Measurements from ENCODE around the gene EIF2S2.
"Not testable (repeated sequence)": the region's sequence is repeated elsewhere in the genome, so short reads cannot be mapped to it uniquely, and the experiment has no call there.

Gene EIF2S2
- total RNA-seq, result 51.8 reads per million, percentile 69 among the genes with 10 or more reads in this experiment

GRCh38 chr20:34111702-34112599, at the start of gene EIF2S2:
Gene EIF2S2, minus strand, starts transcription at chr20:34112243. Its CDS starts 133 bp downstream, at chr20:34112110.
- peak; percentile 93 for DNase-seq

GRCh38 chr20:34157697-34158096, 45.7 kb upstream of the EIF2S2 start:
- DNase-seq, result not testable (repeated sequence)

- DNase-seq, result no peak
These were observed 43.8 kb upstream of the EIF2S2 start for GRCh38 chr20:34155836-34156235.

DNA sequence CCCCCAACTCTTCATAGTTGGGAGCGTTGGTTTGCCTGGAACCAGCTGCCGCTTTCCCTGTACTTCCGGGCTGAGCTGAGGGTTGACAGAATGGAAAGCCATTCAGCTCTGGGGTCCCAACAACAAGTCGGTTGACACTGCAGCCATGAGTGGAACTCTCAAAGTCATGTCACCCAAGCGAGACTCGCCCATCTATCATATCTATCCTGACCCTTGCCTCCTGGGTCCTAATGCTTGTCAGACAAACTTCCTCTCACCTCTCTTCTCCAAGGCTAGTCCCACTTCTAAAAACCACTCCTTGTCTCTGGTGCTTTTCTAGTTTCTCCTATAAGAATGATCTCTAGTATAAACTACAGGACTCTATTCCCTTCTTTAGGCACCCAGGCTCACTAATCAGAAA, 41.1 kb upstream of the EIF2S2 start:
- not testable (repeated sequence) for DNase-seq

- not testable (repeated sequence) for DNase-seq
These were observed 40.0 kb upstream of the EIF2S2 start for GRCh38 chr20:34152073-34152472.

DNA sequence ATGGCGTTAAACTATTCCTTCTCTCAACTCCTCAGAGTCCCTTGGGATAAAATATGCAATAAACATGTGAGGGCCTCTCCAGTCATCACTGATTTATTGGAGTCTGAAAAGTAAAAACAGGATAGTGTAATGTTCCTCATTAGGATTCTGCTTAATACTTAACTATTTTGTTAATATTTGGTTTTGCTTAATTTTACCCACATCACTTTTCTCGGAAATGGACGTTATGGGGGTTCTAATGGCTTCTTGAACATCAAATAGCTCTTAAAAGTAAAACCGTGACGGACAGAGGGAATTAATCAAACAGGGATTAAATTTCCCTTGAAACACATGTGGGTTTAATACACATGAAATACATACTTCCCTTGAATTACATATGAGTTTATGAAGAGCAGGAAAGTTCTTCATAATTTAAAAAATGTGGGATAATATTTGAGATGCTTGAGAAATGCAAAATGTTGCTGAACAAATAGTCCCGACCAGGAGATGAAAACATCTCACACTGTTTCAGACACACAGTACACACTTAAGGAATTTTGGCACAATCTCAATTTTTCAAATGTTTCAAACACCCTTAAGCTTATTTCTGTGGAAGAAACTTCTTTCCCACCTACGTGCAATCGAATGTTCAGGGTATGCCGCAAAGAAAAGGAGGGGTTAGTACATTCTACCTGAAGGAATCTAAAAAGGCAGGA, 38.4 kb upstream of the EIF2S2 start:
- DNase-seq, result no peak

- DNase-seq, result no peak
These were observed 33.3 kb upstream of the EIF2S2 start for GRCh38 chr20:34145280-34145819.

- no peak for DNase-seq
These were observed 31.9 kb upstream of the EIF2S2 start for GRCh38 chr20:34143951-34144350.

- DNase-seq, result no peak
These were observed 30.1 kb upstream of the EIF2S2 start for GRCh38 chr20:34142121-34142520.

GRCh38 chr20:34141293-34141692, 29.2 kb upstream of the EIF2S2 start:
- no peak for DNase-seq

GRCh38 chr20:34135525-34136275, 23.7 kb upstream of the EIF2S2 start:
- not testable (repeated sequence) for DNase-seq

- DNase-seq, result not testable (repeated sequence)
These were observed 21.4 kb upstream of the EIF2S2 start for GRCh38 chr20:34133365-34133860.

DNA sequence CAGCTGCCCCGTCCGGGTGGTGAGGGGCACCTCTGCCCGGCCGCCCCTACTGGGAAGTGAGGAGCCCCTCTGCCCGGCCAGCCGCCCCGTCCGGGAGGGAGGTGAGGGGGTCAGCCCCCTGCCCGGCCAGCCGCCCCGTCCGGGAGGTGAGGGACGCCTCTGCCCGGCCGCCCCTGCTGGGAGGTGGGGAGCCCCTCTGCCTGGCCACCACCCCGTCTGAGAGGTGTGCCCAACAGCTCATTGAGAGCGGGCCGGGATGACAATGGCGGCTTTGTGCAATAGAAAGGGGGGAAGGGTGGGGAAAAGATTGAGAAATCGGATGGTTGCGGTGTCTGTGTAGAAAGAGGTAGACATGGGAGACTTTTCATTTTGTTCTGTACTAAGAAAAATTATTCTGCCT, 20.9 kb upstream of the EIF2S2 start:
- not testable (repeated sequence) for DNase-seq

- DNase-seq, result not testable (repeated sequence)
These were observed 20.4 kb upstream of the EIF2S2 start for GRCh38 chr20:34132491-34132890.

DNA sequence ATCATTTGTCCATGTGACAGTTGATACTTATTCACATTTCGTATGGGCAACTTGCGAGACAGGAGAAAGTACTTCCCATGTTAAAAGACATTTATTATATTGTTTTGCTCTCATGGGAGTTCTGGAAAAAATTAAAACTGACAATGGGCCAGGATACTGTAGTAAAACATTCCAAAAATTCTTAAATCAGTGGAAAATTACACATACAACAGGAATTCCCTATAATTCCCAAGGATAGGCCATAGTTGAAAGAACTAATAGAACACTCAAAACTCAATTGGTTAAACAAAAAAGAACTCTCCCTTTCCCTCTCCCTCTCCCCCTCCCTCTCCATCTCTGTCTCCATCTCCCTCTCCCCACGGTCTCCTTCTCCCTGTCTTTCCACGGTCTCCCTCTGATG, 19.4 kb upstream of the EIF2S2 start:
- DNase-seq, result no peak

DNA sequence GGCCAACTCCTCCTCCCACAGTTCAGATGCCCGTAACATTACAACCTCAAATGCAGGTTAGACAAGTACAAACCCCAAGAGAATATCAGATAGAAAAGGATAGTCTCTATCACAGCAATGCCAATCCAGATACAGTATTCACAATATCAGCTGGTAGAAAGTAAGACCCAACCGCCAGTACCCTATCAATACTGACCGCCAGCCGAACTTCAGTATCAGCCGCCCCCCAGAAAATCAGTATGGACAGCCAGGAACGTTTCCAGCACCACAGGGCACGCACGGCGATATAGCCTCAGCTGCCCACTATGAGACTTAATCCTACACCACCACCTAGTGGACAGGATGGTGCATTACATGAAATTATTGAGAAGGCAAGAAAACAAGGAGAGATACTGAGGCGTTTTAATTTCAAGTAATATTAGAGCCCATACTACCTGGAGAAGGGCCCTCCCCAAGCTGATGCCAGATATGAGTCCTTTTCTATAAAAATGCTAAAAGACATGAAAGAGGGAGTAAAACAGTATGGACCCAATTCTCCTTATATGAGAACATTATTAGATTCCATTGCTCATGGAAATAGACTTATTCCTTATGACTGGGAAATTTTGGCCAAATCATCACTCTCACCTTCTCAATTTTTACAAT, 17.6 kb upstream of the EIF2S2 start:
- DNase-seq, result peak; percentile 47

DNA sequence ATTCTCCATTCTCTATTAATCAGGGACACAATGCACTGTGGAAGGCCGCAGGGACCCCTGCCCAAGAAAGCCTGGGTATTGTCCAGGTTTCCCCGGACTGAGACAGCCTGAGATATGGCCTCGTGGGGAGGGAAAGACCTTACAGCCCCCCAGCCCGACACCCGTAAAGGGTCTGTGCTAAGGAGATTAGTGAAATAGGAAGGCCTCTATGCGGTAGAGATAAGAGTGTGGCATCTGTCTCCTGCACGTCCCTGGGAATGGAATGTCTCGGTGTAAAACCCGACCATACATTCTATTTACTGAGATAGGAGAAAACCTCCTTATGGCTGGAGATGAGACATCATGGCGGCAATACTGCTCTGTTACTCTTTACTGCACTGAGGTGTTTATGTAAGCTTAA, 15.7 kb upstream of the EIF2S2 start:
- DNase-seq, result no peak

DNA sequence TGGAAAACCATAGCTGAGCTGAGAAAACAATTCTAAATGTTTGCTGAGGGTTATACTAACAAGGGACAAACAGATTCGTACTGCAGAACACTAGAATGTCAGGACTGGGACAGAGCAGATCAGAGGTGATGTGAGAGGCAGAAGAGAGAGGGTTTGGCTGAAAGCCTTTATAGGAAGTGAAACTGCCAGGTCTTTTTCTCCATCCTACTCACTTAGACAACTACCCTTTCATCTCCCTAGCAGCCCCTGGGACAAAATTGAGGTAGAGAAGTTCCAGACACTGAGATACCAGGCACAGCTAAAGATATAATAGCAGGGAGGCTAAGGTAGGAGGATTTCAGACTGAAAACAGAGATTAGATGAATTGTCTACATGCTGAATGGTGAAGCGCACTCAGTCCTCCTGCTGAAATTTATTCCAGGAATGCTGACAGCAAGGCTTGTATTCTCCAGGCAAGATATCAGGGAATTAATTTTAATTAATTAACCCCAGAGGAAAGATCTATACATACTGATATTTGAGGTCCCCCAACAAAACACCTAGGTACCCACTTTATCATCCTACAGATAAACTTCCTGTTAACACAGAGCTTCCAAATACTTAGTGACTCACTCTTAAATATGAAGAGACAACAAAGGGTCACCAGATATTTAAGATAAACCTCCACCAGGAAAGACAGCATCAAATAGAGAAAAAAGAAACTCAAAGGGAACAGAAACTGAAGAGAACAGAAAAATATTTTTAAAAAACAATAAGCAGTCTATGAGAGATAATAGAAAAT, 12.6 kb upstream of the EIF2S2 start:
- DNase-seq, result no peak

DNA sequence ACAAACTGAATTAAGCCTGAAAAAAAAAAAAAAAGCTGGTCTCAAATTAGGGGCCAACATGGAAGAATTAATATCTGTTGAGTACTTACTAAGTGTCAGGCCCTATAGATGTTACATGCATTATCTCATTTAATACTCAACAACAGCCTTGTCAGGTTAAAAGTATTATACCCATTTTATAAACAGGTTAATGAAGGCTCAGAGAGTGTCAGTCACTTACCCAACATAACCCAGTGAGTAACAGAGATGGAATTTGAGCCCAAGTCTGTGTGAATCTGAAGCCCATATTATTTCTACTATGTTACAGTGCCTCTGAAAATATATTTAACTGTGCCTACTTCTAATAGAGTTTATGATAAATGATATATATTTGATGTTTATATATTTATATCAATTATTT, 11.3 kb upstream of the EIF2S2 start:
- no peak for DNase-seq

DNA sequence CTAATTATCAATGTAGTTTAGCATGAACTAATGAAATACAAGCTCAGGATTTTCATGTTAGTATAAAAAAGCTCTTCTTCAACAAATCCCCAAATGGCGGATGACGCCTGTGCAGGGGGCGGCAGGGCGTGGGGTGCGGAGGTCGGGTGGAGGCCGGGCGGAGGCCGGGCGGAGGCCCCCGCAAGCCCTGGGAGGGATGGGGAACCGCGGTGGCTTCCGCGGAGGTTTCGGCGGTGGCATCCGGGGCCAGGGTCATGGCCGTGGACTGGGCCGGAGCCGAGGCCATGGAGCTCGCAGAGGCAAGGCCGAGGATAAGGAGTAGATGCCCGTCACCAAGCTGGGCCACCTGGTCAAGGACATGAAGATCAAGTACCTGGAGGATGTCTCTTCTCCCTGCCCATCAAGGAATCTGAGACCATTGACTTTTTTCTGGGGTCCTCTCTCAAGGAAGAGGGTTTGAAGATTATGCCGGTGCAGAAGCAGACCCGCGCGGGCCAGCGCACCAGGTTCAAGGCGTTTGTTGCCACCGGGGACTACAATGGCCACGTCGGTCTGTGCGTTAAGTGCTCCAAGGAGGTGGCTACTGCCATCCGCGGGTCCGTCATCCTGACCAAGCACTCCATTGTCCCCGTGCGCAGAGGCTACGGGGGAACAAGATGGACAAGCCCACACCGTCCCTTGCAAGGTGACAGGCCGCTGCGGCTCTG, 10.4 kb upstream of the EIF2S2 start:
- DNase-seq, result no peak

GRCh38 chr20:34120213-34120612, 8.2 kb upstream of the EIF2S2 start:
- no peak for DNase-seq

All from effector CD4-positive, alpha-beta T cell (primary cell).